HG03432 (cell line): ENCODE measurements around the gene MAP2K5.
"Not testable (repeated sequence)": the region's sequence is repeated elsewhere in the genome, so short reads cannot be mapped to it uniquely, and the experiment has no call there.

ENCODE experiments used
- ATAC-seq: cut with Tn5 transposase; IDR thresholded peaks from one replicate; pipeline ENCODE4 v1.9.1; 2021; ENCODE audit warnings: mild to moderate bottlenecking, moderate library complexity; ENCODE audit not compliant: unreplicated experiment

Gene MAP2K5

GRCh38 chr15:67646847-67647246 lies 104.3 kb downstream of the MAP2K5 start:
- ATAC-seq, result no peak

GRCh38 chr15:67652586-67652985 lies 110.1 kb downstream of the MAP2K5 start:
- no peak for ATAC-seq

GRCh38 chr15:67660446-67660845 lies 117.9 kb downstream of the MAP2K5 start:
- no peak for ATAC-seq

- no peak for ATAC-seq
Measured at GRCh38 chr15:67660874-67661606, 118.5 kb downstream of the MAP2K5 start.

GRCh38 chr15:67670647-67671305 lies 128.3 kb downstream of the MAP2K5 start:
- ATAC-seq, result no peak

GRCh38 chr15:67672834-67673233 lies 130.3 kb downstream of the MAP2K5 start:
- not testable (repeated sequence) for ATAC-seq

- ATAC-seq, result no peak
Measured at GRCh38 chr15:67674983-67675382, 132.5 kb downstream of the MAP2K5 start.

GRCh38 chr15:67678089-67678488 lies 135.6 kb downstream of the MAP2K5 start:
- ATAC-seq, result no peak

GRCh38 chr15:67678993-67679392 lies 136.5 kb downstream of the MAP2K5 start:
- ATAC-seq, result no peak

GRCh38 chr15:67680641-67681040 lies 138.1 kb downstream of the MAP2K5 start:
- ATAC-seq, result no peak

- ATAC-seq, result no peak
Measured at GRCh38 chr15:67685008-67685599, 142.6 kb downstream of the MAP2K5 start.

- ATAC-seq, result no peak
Measured at GRCh38 chr15:67685716-67686115, 143.2 kb downstream of the MAP2K5 start.

GRCh38 chr15:67690936-67691335 lies 148.4 kb downstream of the MAP2K5 start:
- ATAC-seq, result no peak

GRCh38 chr15:67691450-67691849 lies 148.9 kb downstream of the MAP2K5 start:
- ATAC-seq, result no peak

- ATAC-seq, result no peak
Measured at GRCh38 chr15:67692573-67692972, 150.1 kb downstream of the MAP2K5 start.

- ATAC-seq, result no peak
Measured at GRCh38 chr15:67696087-67696486, 153.6 kb downstream of the MAP2K5 start.

- ATAC-seq, result no peak
Measured at GRCh38 chr15:67700023-67700422, 157.5 kb downstream of the MAP2K5 start.

GRCh38 chr15:67701669-67702068 lies 159.2 kb downstream of the MAP2K5 start:
- ATAC-seq, result no peak

GRCh38 chr15:67707520-67708283 lies 165.2 kb downstream of the MAP2K5 start:
- no peak for ATAC-seq

- no peak for ATAC-seq
Measured at GRCh38 chr15:67708500-67708899, 166.0 kb downstream of the MAP2K5 start.

GRCh38 chr15:67715170-67715569 lies 172.7 kb downstream of the MAP2K5 start:
- ATAC-seq, result no peak
